ENCODE data around the gene DMC1. TPM values are rescaled to one million over a fixed set of nuclear protein-coding genes. Genes with fewer than 3 reads are reported as not detected.

Gene DMC1
- total and polyA plus RNA-seq, 4 donors = 0.24 to 2.7 (median 1.8) TPM

- Histone ChIP-seq H3K4me1 (ENCODE audit: control insufficient read depth in 5 of 5, insufficient read depth in 5 of 5, low read length in 5 of 5) (peaks cover 0 to 4% (median 0%) of the 10 kb centered on the region in 5 donors), H3K4me3 (no peak overlapping the region), H3K27ac (ENCODE audit: low read depth in 1 of 2, low read length in 1 of 2) (no peak overlapping the region), H3K9me3 (ENCODE audit: control insufficient read depth in 4 of 4, insufficient read depth in 3 of 4, low read length in 3 of 4) (peaks cover 0 to 2% (median 0%) of the 10 kb centered on the region in 4 donors), H3K27me3 (ENCODE audit: control insufficient read depth in 3 of 3, insufficient read depth in 3 of 3, low read length in 2 of 3) (no peaks in the 10 kb centered on the region), H3K9ac (ENCODE audit: insufficient read depth in 1 of 2, low read length in 2 of 2) (no peak overlapping the region), H3K36me3 (ENCODE audit: control insufficient read depth in 4 of 4, insufficient read depth in 4 of 4, low read length in 4 of 4) (peaks cover 0 to 2% (median 0%) of the 10 kb centered on the region in 4 donors)
- no peak for TF ChIP-seq CTCF (IDR thresholded peaks at IDR 0.05; ENCODE audit: control extremely low read depth, extremely low read depth)
- DNase-seq (no peak), ATAC-seq (ENCODE audit: insufficient read depth, low FRiP score) (no peak)
- WGBS, 2 donors = 93% methylated on average over 5 of the region's 5 CpGs
These were observed 41.6 kb upstream of the DMC1 start for GRCh38 chr22:38611559-38611958.

GRCh38 chr22:38610234-38610633 is 40.3 kb upstream of the DMC1 start:
- Histone ChIP-seq H3K4me3 (no peak overlapping the region), H3K4me1 (ENCODE audit: control insufficient read depth in 5 of 5, insufficient read depth in 5 of 5, low read length in 5 of 5) (peaks cover 0 to 4% (median 0%) of the 10 kb centered on the region in 5 donors), H3K9me3 (ENCODE audit: control insufficient read depth in 4 of 4, insufficient read depth in 3 of 4, low read length in 3 of 4) (peaks cover 0 to 2% (median 0%) of the 10 kb centered on the region in 4 donors), H3K36me3 (ENCODE audit: control insufficient read depth in 4 of 4, insufficient read depth in 4 of 4, low read length in 4 of 4) (peaks cover 0 to 2% (median 0%) of the 10 kb centered on the region in 4 donors), H3K27ac (ENCODE audit: low read depth in 1 of 2, low read length in 1 of 2) (no peak overlapping the region), H3K27me3 (ENCODE audit: control insufficient read depth in 3 of 3, insufficient read depth in 3 of 3, low read length in 2 of 3) (no peaks in the 10 kb centered on the region), H3K9ac (ENCODE audit: insufficient read depth in 1 of 2, low read length in 2 of 2) (no peak overlapping the region)
- ATAC-seq (ENCODE audit: insufficient read depth, low FRiP score) = no peak
- DNase-seq = no peak
- WGBS, 2 donors = 94% methylated on average over 5 of the region's 5 CpGs
- no peak for TF ChIP-seq CTCF (IDR thresholded peaks at IDR 0.05; ENCODE audit: control extremely low read depth, extremely low read depth)

GRCh38 chr22:38608992-38609750 is 39.2 kb upstream of the DMC1 start:
- Histone ChIP-seq H3K36me3 (ENCODE audit: control insufficient read depth in 4 of 4, insufficient read depth in 4 of 4, low read length in 4 of 4) (peaks cover 0 to 2% (median 0%) of the 10 kb centered on the region in 4 donors), H3K4me3 (no peak overlapping the region), H3K9me3 (ENCODE audit: control insufficient read depth in 4 of 4, insufficient read depth in 3 of 4, low read length in 3 of 4) (peaks cover 0 to 2% (median 0%) of the 10 kb centered on the region in 4 donors), H3K4me1 (ENCODE audit: control insufficient read depth in 5 of 5, insufficient read depth in 5 of 5, low read length in 5 of 5) (peaks cover 0 to 2% (median 0%) of the 10 kb centered on the region in 5 donors), H3K27ac (ENCODE audit: low read depth in 1 of 2, low read length in 1 of 2) (no peak overlapping the region), H3K27me3 (ENCODE audit: control insufficient read depth in 3 of 3, insufficient read depth in 3 of 3, low read length in 2 of 3) (no peaks in the 10 kb centered on the region), H3K9ac (ENCODE audit: insufficient read depth in 1 of 2, low read length in 2 of 2) (no peak overlapping the region)
- 89 to 92% methylated on average over 13 of the region's 13 CpGs for WGBS, 2 donors
- ATAC-seq (ENCODE audit: insufficient read depth, low FRiP score) = no peak
- TF ChIP-seq CTCF (IDR thresholded peaks at IDR 0.05; ENCODE audit: control extremely low read depth, extremely low read depth) = no peak
- peak in 1 of 3 donors; percentile 3 for DNase-seq

All from lung (tissue), 12 donors.